ENCODE results near the gene TMED4. TPM values are rescaled to one million over a fixed set of nuclear protein-coding genes. Genes with fewer than 3 reads are reported as not detected.

The TMED4 gene
- total RNA-seq, 1 experiment from 2014 or later = 62.4 TPM

DNA sequence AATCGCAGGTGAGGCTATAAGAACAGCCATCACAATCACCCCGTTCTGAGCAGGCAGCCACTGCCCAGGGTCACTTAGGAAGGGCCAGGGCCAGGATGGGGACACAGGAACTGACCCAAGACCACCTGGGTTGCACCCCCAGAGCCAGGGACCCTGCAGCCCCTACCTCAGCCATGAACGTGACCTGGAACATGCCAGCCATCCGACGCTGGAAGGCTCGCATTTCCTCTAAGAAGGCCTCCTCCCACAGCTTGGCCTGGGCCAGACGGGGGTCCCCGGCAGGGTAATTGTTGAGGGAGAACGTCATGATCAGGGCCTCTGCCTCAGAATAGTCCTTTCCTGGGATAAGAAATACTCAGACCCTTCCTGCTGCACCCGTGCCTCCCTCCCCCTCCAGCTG, 45.9 kb downstream of the TMED4 start:
- no peak overlapping the region for H2BK12ac ChIP-seq (ENCODE audit: insufficient read length, low read depth, low read length)
- H4K91ac ChIP-seq (ENCODE audit: insufficient read length, low read depth, low read length) = no peak overlapping the region
- H3K56ac ChIP-seq (ENCODE audit: insufficient read length, low read depth, low read length) = no peak overlapping the region
- H4K5ac ChIP-seq (ENCODE audit: insufficient read length, low read depth, low read length) = no peak overlapping the region
- H3K9ac ChIP-seq (ENCODE audit: extremely low read depth, insufficient read length, low read length) = no peak overlapping the region
- no peak overlapping the region for H2BK15ac ChIP-seq (ENCODE audit: low read depth, low read length)
- H3K4ac ChIP-seq (ENCODE audit: low read depth, low read length) = no peak overlapping the region
- no peak overlapping the region for H2BK5ac ChIP-seq (ENCODE audit: insufficient read length, low read length)
- H3K27me3 Mint-ChIP-seq (ENCODE audit: low read depth) = peaks cover 2% of the 10 kb centered on the region; the same call in 1 of the 2 replicates
- H3K27me3 ChIP-seq (ENCODE audit: insufficient read depth, low read length) = no peaks in the 10 kb centered on the region
- H3T11ph ChIP-seq (ENCODE audit: low read length) = no peak overlapping the region
- H2BK20ac ChIP-seq (ENCODE audit: low read depth, low read length, poor library complexity, severe bottlenecking) = no peak overlapping the region
- no peak overlapping the region for H3K18ac ChIP-seq (ENCODE audit: insufficient read length, low read depth, low read length)
- H3K14ac ChIP-seq (ENCODE audit: insufficient read depth, low read length) = no peak overlapping the region
- no CpG with 5 or more reads among the region's 10 CpGs for WGBS (ENCODE audit: extremely low coverage, insufficient read length, low lambda C conversion rate)
- no peak overlapping the region for H3K27ac ChIP-seq (ENCODE audit: insufficient read length, low read depth, low read length)
- H3K9me3 Mint-ChIP-seq = no peaks in the 10 kb centered on the region
- H4K20me1 ChIP-seq (ENCODE audit: control insufficient read depth, insufficient read depth, insufficient read length) = no peaks in the 10 kb centered on the region
- no peaks in the 10 kb centered on the region for H3K9me3 ChIP-seq (ENCODE audit: control insufficient read depth, low read depth, low read length)
- no peak for DNase-seq
- no peaks in the 10 kb centered on the region for H3K23me2 ChIP-seq (ENCODE audit: insufficient read length, low read depth, low read length, poor library complexity, severe bottlenecking)
- H3K4me1 ChIP-seq (ENCODE audit: insufficient read depth, low read length) = no peaks in the 10 kb centered on the region
- no peaks in the 10 kb centered on the region for H3K79me1 ChIP-seq (ENCODE audit: insufficient read depth, low read depth, low read length, poor library complexity, severe bottlenecking)
- H4K8ac ChIP-seq (replicated peaks; ENCODE audit: insufficient read length, low read depth, low read length) = no peak overlapping the region
- no peak overlapping the region for H2AFZ ChIP-seq (ENCODE audit: low read length)
- H3K27ac Mint-ChIP-seq = no peak overlapping the region; a peak in 1 of 7 replicates
- TF ChIP-seq, protein P1, sequence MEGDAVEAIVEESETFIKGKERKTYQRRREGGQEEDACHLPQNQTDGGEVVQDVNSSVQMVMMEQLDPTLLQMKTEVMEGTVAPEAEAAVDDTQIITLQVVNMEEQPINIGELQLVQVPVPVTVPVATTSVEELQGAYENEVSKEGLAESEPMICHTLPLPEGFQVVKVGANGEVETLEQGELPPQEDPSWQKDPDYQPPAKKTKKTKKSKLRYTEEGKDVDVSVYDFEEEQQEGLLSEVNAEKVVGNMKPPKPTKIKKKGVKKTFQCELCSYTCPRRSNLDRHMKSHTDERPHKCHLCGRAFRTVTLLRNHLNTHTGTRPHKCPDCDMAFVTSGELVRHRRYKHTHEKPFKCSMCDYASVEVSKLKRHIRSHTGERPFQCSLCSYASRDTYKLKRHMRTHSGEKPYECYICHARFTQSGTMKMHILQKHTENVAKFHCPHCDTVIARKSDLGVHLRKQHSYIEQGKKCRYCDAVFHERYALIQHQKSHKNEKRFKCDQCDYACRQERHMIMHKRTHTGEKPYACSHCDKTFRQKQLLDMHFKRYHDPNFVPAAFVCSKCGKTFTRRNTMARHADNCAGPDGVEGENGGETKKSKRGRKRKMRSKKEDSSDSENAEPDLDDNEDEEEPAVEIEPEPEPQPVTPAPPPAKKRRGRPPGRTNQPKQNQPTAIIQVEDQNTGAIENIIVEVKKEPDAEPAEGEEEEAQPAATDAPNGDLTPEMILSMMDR (conservative IDR thresholded peaks at IDR 0.05) = no peak
- H2BK120ac ChIP-seq (ENCODE audit: low read depth, low read length, poor library complexity, severe bottlenecking) = no peak overlapping the region
- no peaks in the 10 kb centered on the region for H3K79me2 ChIP-seq (ENCODE audit: insufficient read depth, low read length)
- peaks cover 0 to 4% of the 10 kb centered on the region in 2 experiments; a peak in 1 of 4 replicates for H3K4me1 Mint-ChIP-seq
- H3K4me2 ChIP-seq (ENCODE audit: insufficient read depth, insufficient read length, low read length) = no peak overlapping the region
- no peak overlapping the region for H3K4me3 Mint-ChIP-seq
- H3K36me3 Mint-ChIP-seq (ENCODE audit: insufficient read depth in 1 of 3, low read depth in 3 of 3) = no peaks in the 10 kb centered on the region; a peak in 1 of 7 replicates
- no peak overlapping the region for H2AK5ac ChIP-seq (ENCODE audit: insufficient read length, low read length)
- H3K23ac ChIP-seq (ENCODE audit: insufficient read length, low read depth, low read length) = no peak overlapping the region
